HepG2 (cell line): Measurements from ENCODE around the gene OAF. TPM values are rescaled to one million over a fixed set of nuclear protein-coding genes. Genes with fewer than 3 reads are reported as not detected.

ENCODE experiments used
- ATAC-seq: fragments of 200-7000 bp; cut with Tn5 transposase; 3 replicates; pipeline ENCODE4 v1.9.1; 2020; ENCODE audit warnings: mild to moderate bottlenecking, moderate library complexity
- BruUV-seq: library from RNA; stranded (reverse); fragments of 400-500 nt; replicated peaks from 2 replicates; lab custom pipeline; 2021; lab: Mats Ljungman, UMichigan
- CTCF ChIA-PET: fragments of 300-600 bp; formaldehyde crosslinking; extraction: SDS; loops from one replicate; lab custom pipeline; 2021; ENCODE audit warnings: low total read pairs, inconsistent platforms, low intra/inter-chr PET ratio; lab: Yijun Ruan, JAX
- POLR2A ChIA-PET: fragments of 350-600 bp; sonication (Branson Sonifier 250); formaldehyde crosslinking; loops from one replicate; lab custom pipeline; 2020; ENCODE audit warnings: antibody characterized with exemption, inconsistent platforms; lab: Yijun Ruan, JAX
- DNase-seq: peaks from one replicate; pipeline ENCODE4 v3.0.0-alpha.2; 2015; ENCODE audit warnings: low spot score
- FAIRE-seq: peaks from 3 replicates; lab custom pipeline; 2011; peaks lifted over from hg19 to GRCh38; lab: Jason Lieb, UNC
- H2AFZ ChIP-seq: one replicate; pipeline ENCODE4 v1.6.1; 2011; ENCODE audit warnings: low read length, inconsistent platforms
- H3K27ac ChIP-seq: fragments of 300-600 bp; 3 replicates; pipeline ENCODE4 v1.8.0; 2011; ENCODE audit warnings: mixed run types, mild to moderate bottlenecking, mixed read lengths, low read length, inconsistent platforms; ENCODE audit not compliant: insufficient read depth; ENCODE audit errors: extremely low read length
- H3K27me3 ChIP-seq, 2 experiments: fragments of 200-600 bp in 1 of 2; 2 replicates in 1 of 2; 3 replicates in 1 of 2; pipeline versions ENCODE4 v1.6.0 to v1.8.0; 2011; ENCODE audit warnings: low read length in 2 of 2, mild to moderate bottlenecking in 2 of 2, moderate library complexity in 2 of 2, inconsistent platforms in 1 of 2; ENCODE audit not compliant: insufficient read depth in 2 of 2, control insufficient read depth in 1 of 2
- H3K36me3 ChIP-seq, 2 experiments: fragments of 200-600 bp in 1 of 2; replicated peaks in 1 of 2; 2 replicates in 1 of 2; 3 replicates in 1 of 2; pipeline versions ENCODE4 v1.5.1 to v1.8.0; 2011; ENCODE audit warnings: low read length in 2 of 2, inconsistent platforms in 1 of 2; ENCODE audit not compliant: insufficient read depth in 2 of 2, control insufficient read depth in 1 of 2
- H3K4me1 ChIP-seq: 2 replicates; pipeline ENCODE4 v1.5.1; 2012; ENCODE audit warnings: low read length, inconsistent platforms; ENCODE audit not compliant: insufficient read depth
- H3K4me2 ChIP-seq: 2 replicates; pipeline ENCODE4 v1.6.0; 2011; ENCODE audit warnings: low read depth, low read length, inconsistent platforms
- H3K4me3 ChIP-seq, 3 experiments: fragments of 200-600 bp in 1 of 3; sonication (generic), shearing (Covaris generic) in 1 of 3; replicated peaks in 1 of 3; 2 replicates each; pipeline ENCODE4 v1.5.1; 2011 to 2016; ENCODE audit warnings: low read length in 3 of 3, inconsistent platforms in 2 of 3, low read depth in 2 of 3, mild to moderate bottlenecking in 2 of 3, control low read depth in 1 of 3, mixed read lengths in 1 of 3; ENCODE audit not compliant: insufficient read depth in 1 of 3
- H3K79me2 ChIP-seq: one replicate; pipeline ENCODE4 v1.6.1; 2011; ENCODE audit warnings: low read length, inconsistent platforms; ENCODE audit not compliant: insufficient read depth
- H3K9ac ChIP-seq: 2 replicates; pipeline ENCODE4 v1.6.0; 2011; ENCODE audit warnings: mild to moderate bottlenecking, low read depth, low read length, inconsistent platforms; ENCODE audit not compliant: insufficient read depth
- H3K9me3 ChIP-seq: 2 replicates; pipeline ENCODE4 v1.5.1; 2012; ENCODE audit warnings: mild to moderate bottlenecking, low read length
- H4K20me1 ChIP-seq: 2 replicates; pipeline ENCODE4 v1.6.0; 2011; ENCODE audit warnings: inconsistent platforms, mild to moderate bottlenecking, low read length, moderate library complexity; ENCODE audit not compliant: insufficient read depth
- FOXO4 ChIP-seq: sonication (generic); formaldehyde crosslinking; conservative IDR thresholded peaks from 2 replicates; pipeline ENCODE4 v1.8.1; 2023; ENCODE audit warnings: missing genetic modification reagents
- GFI1 ChIP-seq: sonication (generic); formaldehyde crosslinking; IDR thresholded peaks from 2 replicates; pipeline ENCODE4 v1.5.0; 2020; ENCODE audit warnings: missing genetic modification reagents, mild to moderate bottlenecking, borderline replicate concordance
- LBX2 ChIP-seq: sonication (generic); formaldehyde crosslinking; IDR thresholded peaks from 2 replicates; pipeline ENCODE4 v1.5.0; 2020; ENCODE audit warnings: missing genetic modification reagents, mild to moderate bottlenecking, borderline replicate concordance
- RAD51 ChIP-seq: fragments of 450-650 bp; IDR thresholded peaks from 2 replicates; pipeline ENCODE4 v1.6.1; 2016; ENCODE audit warnings: borderline replicate concordance
- SP140L ChIP-seq: sonication (generic); formaldehyde crosslinking; IDR thresholded peaks from 2 replicates; pipeline ENCODE4 v1.4.0; 2020; ENCODE audit warnings: missing genetic modification reagents, borderline replicate concordance
- WGBS: methylation state at CpG from one replicate; pipeline ENCODE4 v1.1.6; 2017; ENCODE audit warnings: low lambda C conversion rate; 5-methylcytosine and 5-hydroxymethylcytosine counted together
- in situ Hi-C: cut with HindIII; loops from 2 replicates; pipeline ENCODE4 v1.10.0; 2017; ENCODE audit warnings: low pct_unique_long_range_greater_than_20kb; ENCODE audit not compliant: extremely low pct_ligation_motif_present
- intact Hi-C: fragments of 100-400 bp; cut with micrococcal nuclease; formaldehyde crosslinking; loops from one replicate; pipeline ENCODE4 v1.10.0; 2022; ENCODE audit not compliant: unreplicated experiment
- polyA plus RNA-seq, 8 experiments: library from polyadenylated mRNA; depleted of rRNA in 3 of 8; stranded (reverse) in 7 of 8; unstranded in 1 of 8; fragments of >200 nt; fragmentation: Illumina TruSeq in 4 of 8; extraction: Trizol in 4 of 8; gene quantifications; 2 replicates each; pipeline versions ENCODE4 v1.2.1 to v1.2.3, GENCODE V29; 2011 to 2016; ENCODE audit warnings: low read depth in 4 of 8, missing spikeins in 1 of 8, mixed read lengths in 1 of 8; ENCODE audit not compliant: insufficient read depth in 1 of 8
- total RNA-seq, 5 experiments: library from RNA; depleted of rRNA; stranded (reverse); fragments of >200 nt; fragmentation: Illumina TruSeq; extraction: Trizol; gene quantifications; 2 replicates each; pipeline ENCODE4 v1.2.3, GENCODE V29; 2016; ENCODE audit warnings: low read depth in 1 of 5

Gene OAF
- total and polyA plus RNA-seq, 2 of the 13 experiments (the other 11 are each of a cell fraction or from before 2014, with no cell fraction given) = 63.7 to 94.6 TPM

GRCh38 chr11:120230433-120231071 lies 19.7 kb downstream of the OAF start (continued):
- 0 out of 2 replicates have a peak, but pooled peaks have one; percentile 59 for TF ChIP-seq FOXO4 (CRISPR knock-in tag)

GRCh38 chr11:120231963-120232362 lies 21.1 kb downstream of the OAF start:
- in situ Hi-C loops = no loop called here
- ATAC-seq = 0 out of 3 replicates have a peak, but pooled peaks have one; percentile 2
- CTCF ChIA-PET = interaction anchor here (1.9 kb wide), 1 partner anchor 63 kb away, joined by 5 read pairs; no protein-coding TSS in a partner anchor

More at GRCh38 chr11:120231963-120232362, 21.1 kb downstream of the OAF start:
- intact Hi-C loops = no loop called here
- FAIRE-seq = no peak
- Histone ChIP-seq H3K4me2 (no peak overlapping the region), H3K27ac (no peak overlapping the region), H3K27me3 (peaks cover 0 to 32% of the 10 kb centered on the region in 2 experiments; a peak in 4 of 5 replicates), H3K36me3 (peaks cover 0 to 6% of the 10 kb centered on the region in 2 experiments; a peak in 2 of 5 replicates), H3K79me2 (no peaks in the 10 kb centered on the region), H3K9ac (no peak overlapping the region), H3K9me3 (no peaks in the 10 kb centered on the region), H4K20me1 (no peaks in the 10 kb centered on the region; the same call in 1 of the 2 replicates), H2AFZ (no peak overlapping the region), H3K4me1 (no peaks in the 10 kb centered on the region), H3K4me3 (no peak overlapping the region)
- 0% methylated on average over 1 of the region's 4 CpGs for WGBS
- no TSS peak for BruUV-seq
- no peak for DNase-seq
- TF ChIP-seq LBX2 (CRISPR knock-in tag) (no peak), RAD51 (no peak), SP140L (CRISPR knock-in tag) (no peak), GFI1 (no peak)
- POLR2A ChIA-PET = interaction anchor here (1.0 to 1.6 kb wide), 2 partner anchors 24 to 47 kb away, joined by 3 to 4 read pairs; no protein-coding TSS in a partner anchor
